Activated T-cell treated with anti-CD3 and anti-CD28 coated beads for 1 hour (primary cell): ENCODE measurements around the gene SPAG16.

ENCODE experiments used
- DNase-seq: peaks from one replicate; pipeline ENCODE4 v3.0.0-alpha.2; 2020; ENCODE audit warnings: low read depth

The SPAG16 gene

DNA sequence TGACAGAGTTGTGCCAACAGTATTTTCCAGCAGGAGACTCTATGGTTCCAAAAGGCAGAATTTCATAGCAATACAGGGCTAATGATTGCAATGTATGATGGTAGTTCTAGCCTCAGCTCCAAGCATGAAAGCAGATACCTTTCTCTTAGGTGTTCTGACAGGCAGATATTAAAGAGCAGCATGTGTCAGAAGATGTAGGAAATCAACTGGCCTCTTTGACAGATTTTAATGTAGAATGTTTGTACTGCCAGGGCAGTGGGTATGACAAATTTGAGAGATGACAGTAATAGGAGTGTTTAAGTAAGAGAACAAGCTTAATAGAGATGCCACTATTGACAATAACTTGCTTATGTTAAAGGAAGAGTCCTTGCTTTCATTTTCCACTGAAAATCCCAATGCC lies 1105.1 kb downstream of the SPAG16 start:
- no peak for DNase-seq

DNA sequence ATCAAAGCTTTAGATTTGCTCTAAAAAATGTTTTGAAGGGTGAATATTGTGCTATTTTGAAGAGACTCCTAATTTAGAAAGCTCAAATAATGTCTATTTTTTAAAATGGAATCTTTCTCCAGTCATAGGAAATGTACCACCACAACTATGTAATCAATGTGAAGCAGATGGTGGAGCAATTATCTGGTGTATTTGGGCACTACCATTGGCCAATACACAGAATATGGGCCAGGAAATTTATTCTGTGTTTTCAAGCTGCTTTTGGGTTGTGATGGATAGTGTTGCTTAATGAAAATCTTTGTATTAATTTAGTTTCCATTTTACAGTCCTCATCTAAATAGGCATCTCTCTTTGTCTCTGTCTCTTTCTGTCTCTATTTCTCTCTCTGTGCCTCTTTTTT lies 1109.5 kb downstream of the SPAG16 start:
- no peak for DNase-seq

DNA sequence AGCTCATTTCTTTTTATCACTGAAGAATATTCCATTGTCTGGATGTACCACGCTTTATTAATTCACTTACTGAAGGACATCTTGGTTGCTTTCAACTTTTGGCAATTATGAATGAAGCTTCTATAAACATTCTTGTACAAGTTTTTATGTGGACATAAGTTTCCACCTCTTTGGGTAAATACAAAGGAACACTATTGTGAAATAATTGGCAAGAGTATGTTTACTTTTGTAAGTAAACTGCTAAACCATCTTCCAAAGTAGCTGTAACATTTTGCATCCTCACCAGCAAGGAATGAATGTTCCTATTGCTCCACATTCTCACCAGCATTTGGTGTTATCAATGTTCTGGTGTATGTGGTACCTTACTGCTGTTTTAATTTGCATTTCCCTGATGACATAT lies 1110.8 kb downstream of the SPAG16 start:
- no peak for DNase-seq

DNA sequence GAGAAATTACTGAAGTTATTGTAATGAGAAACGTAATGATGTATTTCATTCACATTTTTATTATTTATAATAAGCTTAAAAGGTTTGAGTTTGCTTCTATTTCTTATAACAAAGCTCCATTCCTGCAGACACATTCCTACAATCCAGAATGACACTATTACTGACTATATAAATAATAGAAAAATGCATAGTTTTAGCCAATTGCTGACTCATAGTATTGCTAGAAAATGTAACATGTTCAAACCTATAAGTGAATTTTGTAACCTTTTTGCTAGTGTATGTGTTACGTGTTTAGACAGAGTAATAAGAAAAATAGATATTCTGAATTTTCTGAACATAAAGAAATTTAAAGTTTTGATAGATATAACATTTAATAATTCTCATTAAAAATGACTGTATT lies 1117.3 kb downstream of the SPAG16 start:
- DNase-seq: no peak

DNA sequence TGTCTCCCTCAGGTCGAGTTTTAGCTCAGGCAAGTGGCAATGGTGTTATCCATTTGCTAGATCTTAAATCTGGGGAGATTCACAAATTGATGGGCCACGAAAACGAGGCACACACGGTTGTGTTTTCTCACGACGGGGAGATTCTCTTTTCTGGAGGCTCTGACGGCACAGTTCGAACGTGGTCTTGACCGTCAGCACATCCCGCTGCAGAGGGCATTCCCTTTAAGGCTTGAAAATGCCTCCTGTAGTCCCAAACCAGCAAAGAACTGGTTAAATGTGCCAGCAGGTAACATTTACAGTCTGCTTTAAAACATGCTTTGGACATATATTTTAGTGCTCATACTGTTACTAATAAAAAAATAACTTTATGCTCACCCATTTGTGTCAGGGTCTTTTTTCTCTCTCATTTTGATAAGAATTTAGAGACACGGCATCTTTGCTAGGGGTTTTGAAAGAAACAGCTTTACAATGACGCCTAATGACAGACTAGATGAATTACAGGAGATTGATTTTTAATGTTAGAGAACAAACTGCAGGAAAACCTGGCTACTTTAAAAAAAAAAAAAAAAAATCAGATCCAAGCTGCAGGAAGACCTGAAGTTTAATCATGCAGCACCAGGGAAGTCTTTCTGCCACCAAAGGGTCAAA lies 1126.0 kb downstream of the SPAG16 start:
- no peak for DNase-seq

DNA sequence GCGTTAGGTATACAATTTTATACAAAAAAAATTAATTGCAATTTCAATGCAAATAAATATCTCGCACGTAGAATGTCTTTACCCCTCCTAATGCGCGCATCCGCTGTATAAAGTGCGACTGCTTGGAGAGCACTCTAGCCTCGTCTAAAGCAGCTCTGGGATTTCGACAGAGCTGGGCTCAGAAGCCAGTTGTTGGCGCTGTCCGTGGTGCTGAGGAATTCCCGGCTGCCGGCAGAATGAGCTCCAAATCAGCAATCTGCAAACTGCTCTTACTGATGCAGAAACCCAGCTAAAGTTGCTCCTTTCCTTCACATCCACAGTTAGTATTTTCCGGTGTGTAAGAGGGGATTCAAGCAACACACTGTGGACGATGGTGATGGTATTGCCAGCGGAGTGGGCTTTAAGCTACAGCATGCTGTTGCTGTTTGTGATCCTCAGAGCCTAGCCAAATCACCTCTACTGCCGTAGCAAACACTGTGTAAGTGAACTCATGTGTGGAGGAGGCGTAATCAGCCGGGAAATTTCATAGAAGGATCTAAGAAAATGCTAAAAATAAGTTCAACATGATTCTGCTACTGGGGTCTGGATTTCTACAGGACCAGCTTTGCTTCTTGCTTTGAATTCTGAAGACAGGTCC lies 1126.8 kb downstream of the SPAG16 start, which contains the start of gene VWC2L:
VWC2L (plus strand) TSS at position 137 of the 637 bp plus-strand sequence. CDS start 3,140 bp downstream, outside the sequence.
- DNase-seq: no peak

DNA sequence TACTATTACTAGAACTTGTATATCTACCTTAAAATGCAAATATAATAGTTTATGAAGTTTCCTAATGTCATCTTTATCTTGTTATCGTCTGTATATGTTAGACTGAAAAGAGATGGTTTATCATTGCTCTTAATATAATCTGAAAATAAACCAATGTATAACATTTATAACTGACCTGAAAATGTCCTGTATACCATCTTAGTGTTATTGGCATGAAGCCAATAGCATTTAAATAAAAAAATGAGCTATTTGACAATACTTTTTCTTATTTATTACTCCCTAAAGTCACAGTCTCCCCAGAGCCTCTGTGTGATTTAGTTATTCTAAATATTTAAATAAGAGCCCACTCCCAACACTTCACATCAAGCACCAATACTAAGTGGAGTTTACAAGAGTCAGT lies 1128.4 kb downstream of the SPAG16 start:
- DNase-seq: no peak

DNA sequence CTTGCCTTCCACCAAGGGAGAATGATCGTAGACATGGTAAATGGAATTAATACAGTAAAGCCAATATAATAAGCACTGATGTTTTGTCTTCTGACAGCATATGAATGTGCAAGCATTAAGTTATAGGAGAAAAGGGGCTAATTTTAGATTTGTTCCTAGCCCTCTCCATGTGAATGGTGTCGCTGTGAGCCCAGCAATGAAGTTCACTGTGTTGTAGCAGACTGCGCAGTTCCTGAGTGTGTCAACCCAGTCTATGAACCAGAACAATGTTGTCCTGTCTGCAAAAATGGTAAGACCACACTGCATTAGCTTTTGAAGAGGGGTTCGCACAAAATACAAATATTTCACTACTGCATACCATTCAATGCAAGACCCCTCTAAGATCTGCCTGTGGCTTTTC lies 1152.2 kb downstream of the SPAG16 start:
- DNase-seq: no peak

DNA sequence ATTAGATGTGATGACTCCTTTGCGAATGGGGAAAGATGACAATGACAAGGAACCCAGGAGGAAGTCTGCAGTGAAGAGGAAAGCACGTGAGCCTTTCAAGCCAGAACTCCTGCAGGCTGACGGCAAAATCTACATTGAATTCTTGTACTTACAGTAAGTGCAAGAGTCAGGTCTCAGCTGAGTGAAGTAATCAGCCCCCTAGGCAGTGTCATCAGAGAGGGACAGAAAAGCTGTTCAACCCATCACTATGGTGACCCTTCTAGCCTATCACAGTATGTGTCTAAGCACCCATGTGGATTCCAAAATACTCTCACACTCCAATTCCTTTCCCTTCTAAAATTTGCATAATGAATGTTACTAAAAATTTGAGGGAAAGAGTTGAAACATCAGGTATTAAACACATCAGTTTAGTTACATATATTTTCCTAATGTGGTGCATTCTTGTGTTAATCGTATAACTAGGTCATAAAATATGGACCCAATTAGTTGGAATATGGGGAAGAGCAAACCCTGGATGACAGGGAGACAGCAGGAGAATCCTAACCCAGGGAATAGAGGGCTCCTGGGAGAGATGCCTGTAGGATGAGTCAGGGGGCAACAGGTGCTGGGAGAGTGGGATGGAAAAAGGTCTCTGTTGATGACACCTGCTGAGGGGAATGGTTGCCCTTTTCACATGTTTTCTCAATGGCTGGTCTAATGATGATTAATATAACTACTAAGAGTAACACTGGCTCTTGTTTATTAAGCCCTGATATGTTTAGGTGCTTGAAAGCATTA lies 1166.0 kb downstream of the SPAG16 start:
- no peak for DNase-seq

DNA sequence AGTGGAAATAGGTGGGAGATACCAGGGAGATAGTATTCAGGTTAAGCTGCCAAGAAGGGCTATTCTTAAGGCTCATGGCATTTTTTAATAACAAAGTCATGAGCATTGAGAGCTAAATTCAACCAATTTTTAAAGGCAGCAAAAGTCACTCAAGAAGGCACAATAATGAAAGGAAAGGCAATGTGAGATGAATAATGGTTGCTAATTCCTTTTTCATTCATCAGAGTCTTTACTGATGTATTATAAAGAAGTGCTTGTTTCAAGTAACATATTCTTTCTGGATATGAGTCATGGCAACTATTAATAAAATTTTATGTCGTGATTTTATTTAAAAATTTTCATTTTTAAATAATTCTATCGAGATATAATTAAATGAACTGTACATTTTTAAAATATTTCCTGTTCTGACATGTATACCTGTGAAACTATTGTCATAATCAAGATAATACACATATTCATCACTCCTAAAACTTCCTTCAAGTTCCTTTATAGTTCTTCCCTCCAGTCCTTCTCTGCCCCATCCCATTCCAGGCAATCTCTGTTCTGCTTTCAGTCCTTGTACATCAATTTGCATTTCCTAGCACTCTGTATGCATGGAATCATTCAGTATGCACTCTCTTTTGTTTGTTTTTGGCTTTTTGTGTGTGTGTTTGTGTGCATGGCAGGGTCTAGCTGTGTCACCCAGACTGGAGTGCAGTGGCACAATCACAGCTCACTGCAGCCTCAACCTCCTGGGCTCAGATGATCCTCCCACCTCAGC lies 1167.4 kb downstream of the SPAG16 start:
- no peak for DNase-seq
